IMR-90 (cell line): ENCODE results near the gene LHFPL5. TPM values are rescaled to one million over a fixed set of nuclear protein-coding genes. Genes with fewer than 3 reads are reported as not detected.
A peak's percentile ranks its signal among the peaks of the same experiment; 100 is the strongest.

ENCODE experiments used
- ATAC-seq: fragments of 200-7000 bp; cut with Tn5 transposase; 2 replicates; pipeline ENCODE4 v1.9.1; 2020; ENCODE audit warnings: low read depth, mild to moderate bottlenecking, moderate library complexity
- BruUV-seq: library from RNA; stranded (reverse); fragments of 400-500 nt; replicated peaks from 2 replicates; lab custom pipeline; 2021; lab: Mats Ljungman, UMichigan
- CTCF ChIA-PET: fragments of 300-600 bp; formaldehyde crosslinking; extraction: SDS; loops from one replicate; lab custom pipeline; 2021; ENCODE audit warnings: antibody characterized with exemption; lab: Yijun Ruan, JAX
- POLR2A ChIA-PET: fragments of 300-600 bp; sonication (Branson Sonifier 250); formaldehyde crosslinking; loops from one replicate; lab custom pipeline; 2022; ENCODE audit warnings: antibody characterized with exemption; ENCODE audit not compliant: unreplicated experiment; lab: Charles Lee
- DNase-seq: peaks from one replicate; pipeline ENCODE4 v3.0.0; 2013
- H2AFZ ChIP-seq: replicated peaks from 2 replicates; pipeline ENCODE3; 2013; ENCODE audit warnings: low read length, mild to moderate bottlenecking; ENCODE audit not compliant: poor library complexity
- H2AK5ac ChIP-seq: 2 replicates; pipeline ENCODE4 v1.6.1; 2013; ENCODE audit warnings: low read depth, low read length, inconsistent platforms
- H2AK9ac ChIP-seq: replicated peaks from 2 replicates; pipeline ENCODE3; 2013; ENCODE audit warnings: mild to moderate bottlenecking, low read depth, low read length, moderate library complexity; ENCODE audit not compliant: poor library complexity
- H2BK120ac ChIP-seq: 2 replicates; pipeline ENCODE4 v1.6.1; 2013; ENCODE audit warnings: low read depth, low read length, inconsistent platforms
- H2BK15ac ChIP-seq: 3 replicates; pipeline ENCODE4 v1.6.1; 2013; ENCODE audit warnings: low read depth, low read length, inconsistent platforms
- H2BK20ac ChIP-seq: 2 replicates; pipeline ENCODE4 v1.6.1; 2013; ENCODE audit warnings: low read depth, mild to moderate bottlenecking, inconsistent platforms, low read length, moderate library complexity
- H2BK5ac ChIP-seq: 2 replicates; pipeline ENCODE4 v1.6.1; 2013; ENCODE audit warnings: mild to moderate bottlenecking, low read depth, low read length, inconsistent platforms; ENCODE audit not compliant: poor library complexity, severe bottlenecking
- H3K14ac ChIP-seq: replicated peaks from 2 replicates; pipeline ENCODE4 v1.6.1; 2013; ENCODE audit warnings: low read depth, low read length, inconsistent platforms
- H3K18ac ChIP-seq: 2 replicates; pipeline ENCODE4 v1.6.1; 2013; ENCODE audit warnings: low read depth, low read length, control low read depth
- H3K23ac ChIP-seq: 2 replicates; pipeline ENCODE4 v1.6.1; 2013; ENCODE audit warnings: low read depth, low read length, inconsistent platforms
- H3K27ac ChIP-seq: 2 replicates; pipeline ENCODE4 v1.5.1; 2013; ENCODE audit warnings: mild to moderate bottlenecking, control low read depth, low read length; ENCODE audit not compliant: insufficient read depth
- H3K27me3 ChIP-seq: 2 replicates; pipeline ENCODE4 v1.6.1; 2013; ENCODE audit warnings: low read length; ENCODE audit not compliant: control insufficient read depth, insufficient read depth
- H3K36me3 ChIP-seq: 2 replicates; pipeline ENCODE4 v1.6.1; 2013; ENCODE audit warnings: low read length, mixed read lengths; ENCODE audit not compliant: control insufficient read depth, insufficient read depth
- H3K4ac ChIP-seq: 2 replicates; pipeline ENCODE4 v1.6.1; 2013; ENCODE audit warnings: low read depth, low read length, inconsistent platforms
- H3K4me1 ChIP-seq: 2 replicates; pipeline ENCODE4 v1.6.1; 2013; ENCODE audit warnings: low read length, mixed read lengths; ENCODE audit not compliant: control insufficient read depth, insufficient read depth
- H3K4me2 ChIP-seq: 2 replicates; pipeline ENCODE4 v1.6.1; 2013; ENCODE audit warnings: low read depth, mild to moderate bottlenecking, control low read depth, low read length, moderate library complexity
- H3K4me3 ChIP-seq: 2 replicates; pipeline ENCODE4 v1.5.1; 2013; ENCODE audit warnings: low read depth, mild to moderate bottlenecking, control low read depth, low read length, moderate library complexity; ENCODE audit not compliant: insufficient read depth
- H3K56ac ChIP-seq: 2 replicates; pipeline ENCODE4 v1.6.1; 2013; ENCODE audit warnings: low read length, inconsistent platforms; ENCODE audit not compliant: insufficient read depth; ENCODE audit errors: extremely low read depth
- H3K79me1 ChIP-seq, 2 experiments: 2 replicates each; pipeline ENCODE4 v1.6.1; 2013; ENCODE audit warnings: low read length in 2 of 2, inconsistent platforms in 1 of 2, low read depth in 1 of 2
- H3K9ac ChIP-seq: 2 replicates; pipeline ENCODE4 v1.6.1; 2013; ENCODE audit warnings: low read depth, low read length, control low read depth
- H3K9me1 ChIP-seq: 2 replicates; pipeline ENCODE4 v1.6.1; 2013; ENCODE audit warnings: low read length, inconsistent platforms; ENCODE audit not compliant: insufficient read depth
- H3K9me3 ChIP-seq: 2 replicates; pipeline ENCODE4 v1.6.1; 2013; ENCODE audit warnings: low read length; ENCODE audit not compliant: control insufficient read depth, insufficient read depth
- H4K20me1 ChIP-seq: 2 replicates; pipeline ENCODE4 v1.6.1; 2013; ENCODE audit warnings: low read length, inconsistent platforms; ENCODE audit not compliant: insufficient read depth
- H4K5ac ChIP-seq: 2 replicates; pipeline ENCODE4 v1.6.1; 2013; ENCODE audit warnings: mild to moderate bottlenecking, low read depth, low read length, control low read depth
- H4K8ac ChIP-seq, 2 experiments: 2 replicates each; pipeline ENCODE4 v1.6.1; 2013; ENCODE audit warnings: low read depth in 2 of 2, low read length in 2 of 2, control low read depth in 1 of 2, inconsistent platforms in 1 of 2
- H4K91ac ChIP-seq: 2 replicates; pipeline ENCODE4 v1.6.1; 2013; ENCODE audit warnings: low read depth, low read length, inconsistent platforms; ENCODE audit not compliant: insufficient read depth
- CEBPB ChIP-seq: IDR thresholded peaks from 2 replicates; pipeline ENCODE4 v1.6.1; 2012; ENCODE audit warnings: low read depth, low read length, improper control_type of control experiment
- NFE2L2 ChIP-seq: fragments of 150-350 bp; IDR thresholded peaks from 2 replicates; pipeline ENCODE4 v1.6.1; 2016; ENCODE audit warnings: low read depth, mild to moderate bottlenecking, low read length
- RAD21 ChIP-seq: IDR thresholded peaks from 2 replicates; pipeline ENCODE4 v1.6.1; 2012; ENCODE audit warnings: low read length, improper control_type of control experiment
- RCOR1 ChIP-seq: IDR thresholded peaks from 2 replicates; pipeline ENCODE4 v1.6.1; 2012; ENCODE audit warnings: mild to moderate bottlenecking, low read length, improper control_type of control experiment; ENCODE audit not compliant: insufficient replicate concordance
- WGBS, 2 experiments: methylation state at CpG; one replicate each; pipeline versions ENCODE4 v1.1.5 to v1.1.7; 2013; ENCODE audit warnings: missing lambda C conversion rate in 2 of 2; ENCODE audit not compliant: insufficient read length in 1 of 2; ENCODE audit errors: extremely low coverage in 2 of 2; 5-methylcytosine and 5-hydroxymethylcytosine counted together
- dilution Hi-C: fragments of 300-500 bp; cut with HindIII; formaldehyde crosslinking; loops from one replicate; pipeline ENCODE4 v1.14.3; 2018; ENCODE audit warnings: low sequenced_read_pairs; ENCODE audit not compliant: unreplicated experiment
- in situ Hi-C: fragments of 300-500 bp; cut with MboI; formaldehyde crosslinking; loops from 3 replicates; pipeline ENCODE4 v1.14.3; 2019; ENCODE audit warnings: low sequenced_read_pairs, inconsistent platforms, mixed read lengths
- intact Hi-C: fragments of 100-400 bp; cut with micrococcal nuclease; formaldehyde crosslinking; loops from 2 replicates; pipeline ENCODE4 v1.10.0; 2022
- polyA plus RNA-seq, 3 experiments: library from polyadenylated mRNA; depleted of rRNA; stranded (reverse); fragments of >200 nt; gene quantifications; 2 replicates each; pipeline ENCODE4 v1.2.3, GENCODE V29; 2012; ENCODE audit warnings: low replicate concordance in 1 of 3
- total RNA-seq: library from RNA; depleted of rRNA; stranded (reverse); fragments of >200 nt; gene quantifications from 2 replicates; pipeline ENCODE4 v1.2.3, GENCODE V29; 2012

Gene LHFPL5
- total and polyA plus RNA-seq, 2 of the 4 experiments (the other 2 are of a cell fraction) = not detected

GRCh38 chr6:35833536-35833935 is 28.4 kb downstream of the LHFPL5 start:
- no peaks in the 10 kb centered on the region for H4K20me1 ChIP-seq
- no peaks in the 10 kb centered on the region for H3K9me1 ChIP-seq
- DNase-seq (peak; percentile 55), ATAC-seq (peak; percentile 31; the same call in 1 of the 2 replicates)
- no peak overlapping the region for H2BK20ac ChIP-seq
- H3K9me3 ChIP-seq = no peaks in the 10 kb centered on the region
- H2AFZ ChIP-seq = no peak overlapping the region
- H3K4me2 ChIP-seq = no peak overlapping the region
- dilution Hi-C loops (no loop called here), in situ Hi-C loops (no loop called here), intact Hi-C loops (no loop called here)
- no peak overlapping the region for H2BK120ac ChIP-seq
- no peak overlapping the region for H3K4me3 ChIP-seq
- BruUV-seq = TSS peak; percentile 65
- ChIA-PET CTCF (no interaction called here), POLR2A (no interaction called here)
- H2BK5ac ChIP-seq = no peak overlapping the region
- no peak overlapping the region for H3K9ac ChIP-seq
- H3K56ac ChIP-seq = no peak overlapping the region
- no peak overlapping the region for H4K91ac ChIP-seq
- H3K14ac ChIP-seq = no peak overlapping the region
- TF ChIP-seq RCOR1 (no peak), CEBPB (peak; percentile 76), RAD21 (no peak), NFE2L2 (peak; percentile 71; the same call in 1 of the 2 replicates)
- H4K8ac ChIP-seq = no peak overlapping the region
- H3K27ac ChIP-seq = no peak overlapping the region
- H3K27me3 ChIP-seq = no peaks in the 10 kb centered on the region
- no peaks in the 10 kb centered on the region for H3K79me1 ChIP-seq
- peaks cover 8% of the 10 kb centered on the region for H3K36me3 ChIP-seq
- WGBS, 2 experiments = no CpG with 5 or more reads among the region's 7 CpGs
- no peak overlapping the region for H3K18ac ChIP-seq
- no peak overlapping the region for H2AK5ac ChIP-seq
- no peak overlapping the region for H4K5ac ChIP-seq
- no peak overlapping the region for H2BK15ac ChIP-seq
- no peak overlapping the region for H2AK9ac ChIP-seq
- H3K4ac ChIP-seq = no peak overlapping the region
- peaks cover 4% of the 10 kb centered on the region for H3K4me1 ChIP-seq
- no peak overlapping the region for H3K23ac ChIP-seq
